Retinal pigment epithelial cell (primary cell): Measurements from ENCODE around the gene FOXP1.

Source experiments
- DNase-seq: peaks from one replicate; pipeline ENCODE4 v3.0.0-alpha.2; 2010; ENCODE audit warnings: low read depth
- H3K4me3 ChIP-seq: 2 replicates; pipeline ENCODE4 v1.5.1; 2011; ENCODE audit warnings: mild to moderate bottlenecking, low read length, control low read depth, moderate library complexity
- CTCF ChIP-seq: conservative IDR thresholded peaks from 2 replicates; pipeline ENCODE4 v1.5.1; 2011; ENCODE audit warnings: low read depth, low read length, control low read depth, inconsistent platforms

FOXP1 gene

GRCh38 chr3:71176366-71176765 is 407.2 kb downstream of the FOXP1 start:
- H3K4me3 ChIP-seq, result no peak overlapping the region
- no peak for DNase-seq
- no peak for TF ChIP-seq CTCF

GRCh38 chr3:71175691-71176365 is 407.7 kb downstream of the FOXP1 start:
- DNase-seq, result no peak
- no peak for TF ChIP-seq CTCF
- no peak overlapping the region for H3K4me3 ChIP-seq

GRCh38 chr3:71172951-71173350 is 410.6 kb downstream of the FOXP1 start:
- no peak for DNase-seq
- no peak for TF ChIP-seq CTCF

GRCh38 chr3:71172189-71172588 is 411.3 kb downstream of the FOXP1 start:
- no peak for TF ChIP-seq CTCF
- H3K4me3 ChIP-seq, result no peak overlapping the region
- no peak for DNase-seq

More at GRCh38 chr3:71172951-71173350, 410.6 kb downstream of the FOXP1 start:
- no peak overlapping the region for H3K4me3 ChIP-seq

GRCh38 chr3:71171247-71171646 is 412.3 kb downstream of the FOXP1 start:
- DNase-seq, result no peak
- no peak for TF ChIP-seq CTCF
- H3K4me3 ChIP-seq, result no peak overlapping the region

GRCh38 chr3:71168880-71169411 is 414.6 kb downstream of the FOXP1 start:
- no peak overlapping the region for H3K4me3 ChIP-seq
- no peak for DNase-seq

More at GRCh38 chr3:71168880-71169411, 414.6 kb downstream of the FOXP1 start:
- no peak for TF ChIP-seq CTCF
